NCI-H2081 (cell line): ENCODE data around the gene TRAPPC12.
"Not testable (repeated sequence)": the region's sequence is repeated elsewhere in the genome, so short reads cannot be mapped to it uniquely, and the experiment has no call there.

ENCODE experiments used
- DNase-seq, 2 experiments: peaks; one replicate each; lab custom pipeline; 2025; lab: John Stamatoyannopoulos, UW

Gene TRAPPC12

GRCh38 chr2:3369340-3370181, 9.9 kb upstream of the TRAPPC12 start:
- not testable (repeated sequence) for DNase-seq

DNA sequence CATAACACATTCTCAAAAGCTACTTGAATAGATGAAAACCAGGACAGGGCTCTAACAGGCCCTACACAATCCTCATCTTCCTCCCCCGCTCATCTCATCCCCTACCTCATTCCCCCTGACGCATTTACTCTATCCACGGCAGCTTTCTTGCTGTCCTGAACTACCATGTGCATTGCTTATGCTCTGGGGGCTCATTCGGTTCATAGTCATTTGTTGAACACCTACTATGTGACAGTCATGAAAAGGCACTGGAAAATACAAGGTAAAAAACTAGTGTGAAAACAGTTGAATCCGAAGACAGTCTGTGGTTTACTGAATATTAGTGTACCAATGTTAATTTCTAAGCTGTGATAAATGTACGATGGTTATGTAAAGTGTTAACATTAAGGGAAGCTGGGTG, 2.7 kb upstream of the TRAPPC12 start:
- no peak for DNase-seq

DNA sequence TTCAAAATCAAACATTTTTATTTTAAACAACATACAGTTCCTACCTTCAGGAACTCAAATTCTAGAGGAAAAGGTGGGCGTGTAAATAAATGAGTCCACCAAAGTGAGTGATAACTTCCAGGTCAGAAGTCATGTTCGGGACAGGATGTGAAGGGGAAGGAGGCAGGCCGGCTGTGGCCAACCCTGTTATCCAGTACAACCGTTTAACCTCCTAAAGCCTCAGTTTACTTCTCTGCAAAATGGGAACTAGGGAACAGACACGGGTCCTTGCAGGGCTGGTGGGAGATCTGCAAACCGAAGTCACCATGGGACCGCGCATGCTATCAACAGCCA, 2.2 kb upstream of the TRAPPC12 start:
- DNase-seq, result peak; percentile 34 to 47

GRCh38 chr2:3377612-3378432, 1.7 kb upstream of the TRAPPC12 start, which contains the start of gene EIPR1:
Gene EIPR1 (minus strand): TSS chr2:3377818. CDS start chr2:3377689, 129 bp downstream.
- DNase-seq, result peak; percentile 97 to 99

GRCh38 chr2:3379339-3379646, 201 bp upstream of the TRAPPC12 start:
- DNase-seq, result no peak

DNA sequence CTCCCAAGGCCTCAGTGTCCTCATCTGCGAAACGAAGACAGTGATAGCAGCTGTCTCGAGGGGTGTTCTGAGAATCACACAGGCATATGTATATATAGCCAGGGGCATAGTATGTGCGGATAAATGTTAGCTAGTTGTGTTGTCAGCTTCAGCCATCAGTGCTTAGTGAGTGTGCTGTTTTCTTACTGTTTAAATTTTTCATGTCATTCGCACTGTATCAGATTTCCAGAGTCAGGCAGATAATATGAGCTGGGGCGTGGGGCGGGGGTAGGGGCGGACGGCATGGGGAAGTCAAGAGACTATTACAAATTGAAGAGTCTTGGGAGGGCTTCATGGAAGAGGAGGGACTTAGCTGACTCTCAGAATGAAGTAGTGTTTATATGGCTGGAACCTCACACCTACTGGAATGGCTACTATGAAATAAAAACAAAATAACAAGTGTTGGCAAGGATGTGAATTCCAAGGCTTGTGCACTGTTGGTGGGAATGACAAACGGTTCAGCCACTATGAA, 7.0 kb downstream of the TRAPPC12 start:
- DNase-seq, result no peak

- no peak for DNase-seq
Observed at GRCh38 chr2:3387011-3387410, 7.5 kb downstream of the TRAPPC12 start.

GRCh38 chr2:3387644-3388411, 8.3 kb downstream of the TRAPPC12 start:
- DNase-seq, result no peak

- no peak for DNase-seq
Observed at GRCh38 chr2:3388412-3388738, 8.9 kb downstream of the TRAPPC12 start.

- DNase-seq, result no peak
Observed at GRCh38 chr2:3389193-3389592, 9.7 kb downstream of the TRAPPC12 start.

- DNase-seq, result no peak
Observed at GRCh38 chr2:3390041-3390440, 10.5 kb downstream of the TRAPPC12 start.

DNA sequence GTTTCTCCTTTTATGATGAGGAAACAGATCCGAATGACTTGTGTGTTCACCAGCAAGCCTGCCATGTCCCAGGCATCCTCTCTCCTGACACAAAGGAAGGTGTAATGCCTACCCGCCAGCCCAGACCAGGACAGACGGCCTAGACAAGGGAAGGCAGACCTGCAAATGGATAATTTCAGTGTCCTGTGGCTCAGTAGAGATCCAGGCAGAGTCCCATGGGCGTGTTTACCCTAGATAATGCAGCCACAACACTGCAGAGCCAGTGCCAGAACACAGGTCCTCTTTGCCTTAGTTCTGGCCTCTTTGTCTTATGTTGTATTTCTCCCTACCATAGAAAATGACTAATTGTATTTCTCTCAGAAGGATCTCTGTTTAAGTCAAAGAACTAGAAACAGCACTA, 12.7 kb downstream of the TRAPPC12 start:
- no peak for DNase-seq

DNA sequence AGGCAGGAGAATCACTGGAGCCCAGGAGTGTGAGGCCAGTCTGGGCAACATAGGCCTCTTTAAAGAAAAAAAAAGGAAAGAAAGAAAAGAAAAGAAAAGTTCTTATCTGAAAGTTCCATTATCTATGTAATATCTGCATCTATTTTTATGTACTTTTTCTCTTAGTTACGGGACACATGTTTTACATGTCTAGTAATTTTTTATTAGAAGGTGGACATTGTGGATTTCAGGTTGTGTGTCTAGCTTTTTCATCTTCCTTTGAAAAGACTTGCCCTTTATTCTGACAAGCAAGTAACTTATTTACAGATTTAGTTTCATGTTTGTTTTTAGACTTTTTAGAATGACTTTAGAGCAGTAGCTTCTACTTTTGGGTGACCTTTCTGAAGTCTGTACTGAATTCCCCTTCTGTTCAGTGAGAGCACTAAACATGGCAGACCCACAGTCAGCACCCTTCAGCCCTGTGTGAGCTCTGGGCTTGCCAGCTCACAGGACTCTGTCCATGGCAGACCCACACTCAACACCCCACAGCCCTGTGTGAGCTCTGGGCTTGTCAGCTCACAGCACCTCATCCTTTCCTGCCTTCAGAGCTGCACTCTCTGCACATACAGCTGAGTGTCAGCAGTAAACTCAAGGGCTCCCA, 17.5 kb downstream of the TRAPPC12 start:
- DNase-seq, result no peak

DNA sequence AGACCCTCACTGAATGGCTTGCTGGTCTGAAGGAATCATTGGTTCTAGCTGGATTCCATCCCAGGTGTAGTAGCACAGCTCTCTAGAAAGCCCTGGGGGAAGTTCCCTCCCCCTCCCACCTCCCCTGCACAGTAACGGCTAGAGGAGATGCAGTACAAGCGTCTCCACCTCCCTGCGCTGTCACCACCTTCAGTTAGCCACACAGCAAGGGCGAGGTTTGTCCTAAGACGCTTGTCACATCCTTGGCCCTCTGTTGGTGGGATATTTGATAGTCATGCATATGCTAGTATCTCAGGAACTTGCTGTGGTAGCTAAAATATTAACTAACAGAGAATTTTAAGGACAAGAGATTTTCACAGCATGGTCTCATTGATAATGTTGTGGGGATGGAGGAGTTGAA, 19.4 kb downstream of the TRAPPC12 start:
- no peak for DNase-seq

GRCh38 chr2:3399381-3399780, 19.9 kb downstream of the TRAPPC12 start:
- DNase-seq, result no peak

- no peak for DNase-seq
Observed at GRCh38 chr2:3399829-3400228, 20.3 kb downstream of the TRAPPC12 start.

DNA sequence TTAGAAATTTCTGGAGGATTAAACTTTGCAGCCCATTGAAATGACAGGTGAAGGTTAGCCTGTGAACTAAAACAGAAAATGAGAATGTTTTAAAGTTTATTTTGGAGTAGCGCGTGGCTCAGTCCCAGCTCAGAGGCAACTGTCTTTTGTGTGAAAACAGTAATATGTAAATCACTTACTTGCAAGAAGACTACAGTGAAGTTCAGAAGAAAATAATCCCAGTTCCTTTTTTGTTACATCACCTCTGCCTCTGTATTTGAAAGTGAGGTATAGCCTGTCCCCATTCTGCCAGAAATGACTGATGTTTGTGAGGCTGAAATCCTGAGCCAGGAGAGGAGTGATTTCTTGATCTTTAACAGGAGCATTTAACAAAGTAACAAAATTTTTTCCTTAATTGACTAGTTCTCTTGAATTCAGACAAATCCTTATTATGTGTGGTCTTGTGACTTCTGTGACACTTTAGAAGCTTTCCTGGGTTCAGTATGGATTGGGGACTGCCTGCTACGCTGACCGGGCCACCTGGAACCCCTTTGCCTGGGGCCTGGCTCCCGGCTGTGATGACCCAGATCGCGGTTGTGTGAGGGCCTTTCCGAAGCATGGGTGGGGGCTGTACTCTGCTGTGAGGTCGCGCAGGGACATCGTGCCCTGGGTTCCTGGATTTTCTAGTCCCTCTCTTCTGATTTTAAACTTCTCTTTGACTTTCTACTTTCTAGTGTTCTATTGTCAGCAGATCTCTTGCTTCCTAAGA, 24.3 kb downstream of the TRAPPC12 start:
- DNase-seq, result no peak

- DNase-seq, result no peak
Observed at GRCh38 chr2:3404349-3404894, 24.9 kb downstream of the TRAPPC12 start.

- no peak for DNase-seq
Observed at GRCh38 chr2:3405307-3405706, 25.8 kb downstream of the TRAPPC12 start.

- no peak for DNase-seq
Observed at GRCh38 chr2:3405876-3406275, 26.4 kb downstream of the TRAPPC12 start.

DNA sequence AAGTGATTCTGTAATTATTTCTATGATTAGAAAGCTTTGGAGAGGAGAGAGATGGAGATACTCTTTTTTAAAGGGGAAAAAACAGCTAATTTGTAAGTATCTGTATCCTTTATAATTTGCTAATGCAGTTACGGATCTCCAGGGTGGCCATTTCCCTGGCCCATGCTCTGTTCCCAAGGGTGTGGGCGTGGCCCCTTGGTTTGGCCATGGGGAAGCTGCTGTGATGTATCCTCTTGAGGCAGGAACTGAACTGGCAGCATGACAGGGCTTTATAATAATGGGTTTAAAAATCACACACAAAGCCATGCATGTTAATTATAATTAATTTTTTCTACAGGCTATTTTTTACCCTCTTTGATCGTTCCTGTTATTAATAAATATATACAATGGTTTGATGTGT, 27.0 kb downstream of the TRAPPC12 start:
- DNase-seq, result no peak
